GM21723 (cell line): ENCODE measurements around the gene PRMT2.
A peak's percentile ranks its signal among the peaks of the same experiment; 100 is the strongest.
"Not testable (repeated sequence)": the region's sequence is repeated elsewhere in the genome, so short reads cannot be mapped to it uniquely, and the experiment has no call there.

ENCODE experiments used
- ATAC-seq: cut with Tn5 transposase; IDR thresholded peaks from one replicate; pipeline ENCODE4 v1.9.1; 2021; ENCODE audit warnings: mild to moderate bottlenecking, moderate library complexity; ENCODE audit not compliant: unreplicated experiment

The PRMT2 gene

GRCh38 chr21:46617267-46618051, 18.0 kb upstream of the PRMT2 start:
- no peak for ATAC-seq

GRCh38 chr21:46618738-46619379, 16.6 kb upstream of the PRMT2 start:
- ATAC-seq = no peak

- ATAC-seq = no peak
Measured at GRCh38 chr21:46619846-46620245, 15.6 kb upstream of the PRMT2 start.

- no peak for ATAC-seq
Measured at GRCh38 chr21:46620846-46621245, 14.6 kb upstream of the PRMT2 start.

GRCh38 chr21:46621457-46622182, 13.9 kb upstream of the PRMT2 start:
- ATAC-seq = no peak

GRCh38 chr21:46622226-46622625, 13.2 kb upstream of the PRMT2 start:
- ATAC-seq = no peak

GRCh38 chr21:46624050-46624449, 11.4 kb upstream of the PRMT2 start:
- ATAC-seq = no peak

GRCh38 chr21:46625759-46626158, 9.7 kb upstream of the PRMT2 start:
- ATAC-seq = no peak

- ATAC-seq = no peak
Measured at GRCh38 chr21:46626536-46626935, 8.9 kb upstream of the PRMT2 start.

- no peak for ATAC-seq
Measured at GRCh38 chr21:46626975-46627501, 8.4 kb upstream of the PRMT2 start.

- ATAC-seq = no peak
Measured at GRCh38 chr21:46627726-46628125, 7.7 kb upstream of the PRMT2 start.

- ATAC-seq = no peak
Measured at GRCh38 chr21:46628868-46629267, 6.6 kb upstream of the PRMT2 start.

- ATAC-seq = not testable (repeated sequence)
Measured at GRCh38 chr21:46630915-46631314, 4.6 kb upstream of the PRMT2 start.

GRCh38 chr21:46633566-46633965, 1.9 kb upstream of the PRMT2 start:
- ATAC-seq = no peak

GRCh38 chr21:46634427-46634826, 1.0 kb upstream of the PRMT2 start:
- ATAC-seq = no peak

- ATAC-seq = peak; percentile 33
Measured at GRCh38 chr21:46634966-46635323, 529 bp upstream of the PRMT2 start.

- no peak for ATAC-seq
Measured at GRCh38 chr21:46636181-46636512, 673 bp downstream of the PRMT2 start.

- ATAC-seq = no peak
Measured at GRCh38 chr21:46636550-46637285, 1.2 kb downstream of the PRMT2 start.

GRCh38 chr21:46637952-46638746, 2.7 kb downstream of the PRMT2 start:
- no peak for ATAC-seq
